Measurements from ENCODE around the gene RPAP3.
"Not testable (repeated sequence)": the region's sequence is repeated elsewhere in the genome, so short reads cannot be mapped to it uniquely, and the experiment has no call there.

Gene RPAP3

GRCh38 chr12:47648056-47648579 is 57.7 kb downstream of the RPAP3 start:
- Histone ChIP-seq H3K27ac (replicated peaks; ENCODE audit: low read length) (no peak overlapping the region), H3K27me3 (ENCODE audit: control insufficient read depth in 3 of 3, insufficient read depth in 3 of 3, low read depth in 1 of 3, low read length in 3 of 3) (no peaks in the 10 kb centered on the region), H2BK120ac (ENCODE audit: low read depth, low read length) (no peak overlapping the region), H3K4me3 (ENCODE audit: low read length in 2 of 2) (no peak overlapping the region), H2AFZ (ENCODE audit: low read length) (no peak overlapping the region), H2BK5ac (ENCODE audit: low read length) (no peak overlapping the region), H3K4ac (ENCODE audit: low read length) (no peak overlapping the region), H4K8ac (ENCODE audit: low read depth, low read length) (no peak overlapping the region), H3K14ac (ENCODE audit: low read length) (no peak overlapping the region), H2AK5ac (ENCODE audit: low read depth, low read length) (no peak overlapping the region), H3K23ac (ENCODE audit: low read depth, low read length, poor library complexity) (no peak overlapping the region), H3K9me3 (replicated peaks in 1 of 2; ENCODE audit: control insufficient read depth in 2 of 2, insufficient read depth in 1 of 2, low read depth in 1 of 2, low read length in 2 of 2) (no peaks in the 10 kb centered on the region), H2BK12ac (ENCODE audit: low read length) (no peak overlapping the region), H3K18ac (ENCODE audit: low read length) (no peak overlapping the region), H3K36me3 (replicated peaks in 1 of 2; ENCODE audit: control insufficient read depth in 2 of 2, insufficient read depth in 2 of 2, low read length in 2 of 2) (no peaks in the 10 kb centered on the region), H3K79me1 (ENCODE audit: low read depth, low read length) (no peaks in the 10 kb centered on the region), H4K91ac (ENCODE audit: low read depth, low read length, poor library complexity) (no peak overlapping the region), H3K4me1 (ENCODE audit: control insufficient read depth in 2 of 2, insufficient read depth in 1 of 2, low read depth in 1 of 2, low read length in 2 of 2) (peaks cover 4% of the 10 kb centered on the region in 2 donors), H3K9ac (ENCODE audit: low read depth, low read length, poor library complexity) (no peak overlapping the region), H2BK15ac (ENCODE audit: low read length) (no peak overlapping the region), H3K4me2 (ENCODE audit: insufficient read depth, low read length, poor library complexity, severe bottlenecking) (no peak overlapping the region)
- no peak for DNase-seq (ENCODE audit: low spot score)
- no CpG with 5 or more reads among the region's 2 CpGs for WGBS, 2 donors (ENCODE audit: extremely low coverage in 2 of 2, insufficient read length in 2 of 2, insufficient replicate concordance in 1 of 2)

- not testable (repeated sequence) for H2BK15ac ChIP-seq (ENCODE audit: low read length); H3K36me3 ChIP-seq (replicated peaks in 1 of 2; ENCODE audit: control insufficient read depth in 2 of 2, insufficient read depth in 2 of 2, low read length in 2 of 2); H3K4me3 ChIP-seq (ENCODE audit: low read length in 2 of 2); H2BK5ac ChIP-seq (ENCODE audit: low read length); H2BK120ac ChIP-seq (ENCODE audit: low read depth, low read length); H3K4ac ChIP-seq (ENCODE audit: low read length); H4K91ac ChIP-seq (ENCODE audit: low read depth, low read length, poor library complexity); H3K4me1 ChIP-seq (ENCODE audit: control insufficient read depth in 2 of 2, insufficient read depth in 1 of 2, low read depth in 1 of 2, low read length in 2 of 2); DNase-seq (ENCODE audit: low spot score); H3K23ac ChIP-seq (ENCODE audit: low read depth, low read length, poor library complexity); H3K14ac ChIP-seq (ENCODE audit: low read length); H3K79me1 ChIP-seq (ENCODE audit: low read depth, low read length); H2AFZ ChIP-seq (ENCODE audit: low read length); H3K18ac ChIP-seq (ENCODE audit: low read length); H4K8ac ChIP-seq (ENCODE audit: low read depth, low read length); H3K27ac ChIP-seq (replicated peaks; ENCODE audit: low read length); H2AK5ac ChIP-seq (ENCODE audit: low read depth, low read length); H3K4me2 ChIP-seq (ENCODE audit: insufficient read depth, low read length, poor library complexity, severe bottlenecking); H3K9me3 ChIP-seq (replicated peaks in 1 of 2; ENCODE audit: control insufficient read depth in 2 of 2, insufficient read depth in 1 of 2, low read depth in 1 of 2, low read length in 2 of 2); H3K27me3 ChIP-seq (ENCODE audit: control insufficient read depth in 3 of 3, insufficient read depth in 3 of 3, low read depth in 1 of 3, low read length in 3 of 3); H2BK12ac ChIP-seq (ENCODE audit: low read length); H3K9ac ChIP-seq (ENCODE audit: low read depth, low read length, poor library complexity)
- no CpG with 5 or more reads among the region's 3 CpGs for WGBS, 2 donors (ENCODE audit: extremely low coverage in 2 of 2, insufficient read length in 2 of 2, insufficient replicate concordance in 1 of 2)
Observed at GRCh38 chr12:47642310-47642709, 63.5 kb downstream of the RPAP3 start.

GRCh38 chr12:47636908-47637780 is 68.7 kb downstream of the RPAP3 start:
- Histone ChIP-seq H2BK120ac (ENCODE audit: low read depth, low read length) (no peak overlapping the region), H3K27me3 (ENCODE audit: control insufficient read depth in 3 of 3, insufficient read depth in 3 of 3, low read depth in 1 of 3, low read length in 3 of 3) (no peaks in the 10 kb centered on the region), H3K4me3 (ENCODE audit: low read length in 2 of 2) (no peak overlapping the region), H2AK5ac (ENCODE audit: low read depth, low read length) (no peak overlapping the region), H3K36me3 (replicated peaks in 1 of 2; ENCODE audit: control insufficient read depth in 2 of 2, insufficient read depth in 2 of 2, low read length in 2 of 2) (peaks cover 0 to 2% of the 10 kb centered on the region in 2 donors), H3K9ac (ENCODE audit: low read depth, low read length, poor library complexity) (no peak overlapping the region), H3K4ac (ENCODE audit: low read length) (no peak overlapping the region), H2BK5ac (ENCODE audit: low read length) (no peak overlapping the region), H3K14ac (ENCODE audit: low read length) (no peak overlapping the region), H2BK12ac (ENCODE audit: low read length) (no peak overlapping the region), H2AFZ (ENCODE audit: low read length) (no peak overlapping the region), H3K79me1 (ENCODE audit: low read depth, low read length) (peaks cover 4% of the 10 kb centered on the region), H2BK15ac (ENCODE audit: low read length) (no peak overlapping the region), H3K18ac (ENCODE audit: low read length) (no peak overlapping the region), H4K91ac (ENCODE audit: low read depth, low read length, poor library complexity) (no peak overlapping the region), H3K9me3 (replicated peaks in 1 of 2; ENCODE audit: control insufficient read depth in 2 of 2, insufficient read depth in 1 of 2, low read depth in 1 of 2, low read length in 2 of 2) (peaks cover 3 to 7% of the 10 kb centered on the region in 2 donors), H3K27ac (replicated peaks; ENCODE audit: low read length) (no peak overlapping the region), H3K23ac (ENCODE audit: low read depth, low read length, poor library complexity) (no peak overlapping the region), H4K8ac (ENCODE audit: low read depth, low read length) (no peak overlapping the region), H3K4me1 (ENCODE audit: control insufficient read depth in 2 of 2, insufficient read depth in 1 of 2, low read depth in 1 of 2, low read length in 2 of 2) (no peaks in the 10 kb centered on the region), H3K4me2 (ENCODE audit: insufficient read depth, low read length, poor library complexity, severe bottlenecking) (no peak overlapping the region)
- no CpG with 5 or more reads among the region's 8 CpGs for WGBS, 2 donors (ENCODE audit: extremely low coverage in 2 of 2, insufficient read length in 2 of 2, insufficient replicate concordance in 1 of 2)
- DNase-seq (ENCODE audit: low spot score): no peak

GRCh38 chr12:47635770-47636169 is 70.1 kb downstream of the RPAP3 start:
- not testable (repeated sequence) for H2BK12ac ChIP-seq (ENCODE audit: low read length)

More at GRCh38 chr12:47635770-47636169, 70.1 kb downstream of the RPAP3 start:
- H2BK120ac ChIP-seq (ENCODE audit: low read depth, low read length); H3K4me1 ChIP-seq (ENCODE audit: control insufficient read depth in 2 of 2, insufficient read depth in 1 of 2, low read depth in 1 of 2, low read length in 2 of 2); H3K27me3 ChIP-seq (ENCODE audit: control insufficient read depth in 3 of 3, insufficient read depth in 3 of 3, low read depth in 1 of 3, low read length in 3 of 3); H3K23ac ChIP-seq (ENCODE audit: low read depth, low read length, poor library complexity); H4K91ac ChIP-seq (ENCODE audit: low read depth, low read length, poor library complexity); H3K36me3 ChIP-seq (replicated peaks in 1 of 2; ENCODE audit: control insufficient read depth in 2 of 2, insufficient read depth in 2 of 2, low read length in 2 of 2); H3K18ac ChIP-seq (ENCODE audit: low read length); H3K9me3 ChIP-seq (replicated peaks in 1 of 2; ENCODE audit: control insufficient read depth in 2 of 2, insufficient read depth in 1 of 2, low read depth in 1 of 2, low read length in 2 of 2); H3K4ac ChIP-seq (ENCODE audit: low read length); H3K14ac ChIP-seq (ENCODE audit: low read length); H3K27ac ChIP-seq (replicated peaks; ENCODE audit: low read length); H2BK5ac ChIP-seq (ENCODE audit: low read length); DNase-seq (ENCODE audit: low spot score); H3K79me1 ChIP-seq (ENCODE audit: low read depth, low read length); H2AFZ ChIP-seq (ENCODE audit: low read length); H3K9ac ChIP-seq (ENCODE audit: low read depth, low read length, poor library complexity); H2BK15ac ChIP-seq (ENCODE audit: low read length); H2AK5ac ChIP-seq (ENCODE audit: low read depth, low read length); H3K4me3 ChIP-seq (ENCODE audit: low read length in 2 of 2); H4K8ac ChIP-seq (ENCODE audit: low read depth, low read length); H3K4me2 ChIP-seq (ENCODE audit: insufficient read depth, low read length, poor library complexity, severe bottlenecking): not testable (repeated sequence)
